GM19324 (cell line): ENCODE measurements around the gene CAPNS1.

Experiments
- ATAC-seq: cut with Tn5 transposase; IDR thresholded peaks from one replicate; pipeline ENCODE4 v1.9.1; 2021; ENCODE audit warnings: mild to moderate bottlenecking, moderate library complexity; ENCODE audit not compliant: unreplicated experiment, low FRiP score

CAPNS1 gene

DNA sequence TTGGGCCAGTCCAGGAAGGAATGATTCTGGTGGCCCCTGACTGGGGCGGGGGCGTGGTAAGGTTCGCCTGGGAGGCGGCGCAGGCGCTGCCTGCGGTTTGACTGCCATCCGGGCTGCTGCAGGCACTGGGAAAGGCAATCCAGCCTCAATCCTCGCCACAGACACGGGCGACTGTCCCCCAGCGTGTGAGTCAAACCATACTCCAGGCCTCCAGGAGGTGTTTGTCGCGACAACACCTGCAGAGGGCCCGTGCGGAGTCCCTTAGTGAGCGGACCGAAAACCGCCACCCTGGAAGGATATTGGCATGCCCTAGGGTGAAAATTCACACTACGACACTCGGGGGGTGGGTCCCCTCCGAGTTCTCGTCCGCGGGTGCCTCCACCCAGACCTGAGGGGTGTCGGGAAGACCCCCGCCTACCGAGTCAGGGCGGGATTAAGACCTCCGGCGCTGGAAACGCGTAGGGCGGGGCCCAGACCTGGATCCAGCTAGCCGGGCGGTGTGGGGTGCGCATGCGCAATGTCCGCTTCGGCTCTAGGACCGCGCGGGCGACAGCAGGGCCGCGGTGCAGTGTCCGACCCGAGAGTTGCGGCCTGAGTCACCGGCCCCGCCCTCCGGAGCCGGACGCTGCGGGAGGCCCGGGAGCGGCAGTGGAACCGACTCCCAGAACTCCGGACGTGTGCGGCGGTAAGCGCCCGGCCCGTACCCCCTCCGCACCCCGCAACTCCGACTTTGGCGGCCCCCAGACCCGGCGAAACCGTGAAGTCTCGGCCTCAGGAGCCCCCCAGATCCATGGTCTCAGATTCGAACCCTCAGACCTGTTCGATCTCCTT is at the start of gene CAPNS1:
Gene CAPNS1, plus strand, starts transcription at position 594 of the 831 bp plus-strand sequence. CDS start 946 bp downstream, outside the sequence.
- peak; percentile 85 for ATAC-seq

DNA sequence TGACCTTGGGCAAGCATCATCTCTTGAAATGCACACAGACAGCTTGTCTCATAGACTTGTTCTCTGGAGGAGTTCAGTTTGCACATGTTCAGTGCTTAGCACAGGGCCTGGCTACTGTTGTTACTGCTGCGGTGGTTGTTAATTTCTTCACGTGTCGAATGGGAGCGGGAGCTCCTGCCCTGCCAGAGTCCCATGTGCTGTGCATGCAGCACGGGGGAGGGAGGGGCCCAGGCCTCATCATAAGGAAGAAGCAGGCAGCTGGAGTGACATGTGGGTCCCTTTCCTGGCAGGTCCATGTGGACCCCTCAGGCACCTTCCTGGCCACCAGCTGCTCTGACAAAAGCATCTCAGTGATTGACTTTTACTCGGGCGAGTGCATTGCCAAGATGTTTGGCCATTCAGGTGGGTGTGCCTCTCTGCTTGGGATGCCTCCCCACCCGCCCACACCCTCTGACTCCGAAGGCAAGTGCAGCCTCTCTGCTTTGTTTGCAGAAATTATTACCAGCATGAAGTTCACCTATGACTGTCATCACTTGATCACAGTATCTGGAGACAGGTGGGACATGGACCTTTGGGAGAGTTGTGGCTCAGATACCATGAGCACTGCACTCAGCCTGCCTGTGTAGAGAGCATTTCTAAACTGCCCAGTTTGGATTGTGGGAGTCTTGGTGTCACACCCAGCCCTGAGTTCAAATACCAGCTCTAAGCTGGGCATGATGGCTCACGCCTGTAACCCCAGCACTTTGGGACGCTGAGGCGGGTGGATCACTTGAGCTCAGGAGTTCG is 48.8 kb upstream of the CAPNS1 start:
- no peak for ATAC-seq

DNA sequence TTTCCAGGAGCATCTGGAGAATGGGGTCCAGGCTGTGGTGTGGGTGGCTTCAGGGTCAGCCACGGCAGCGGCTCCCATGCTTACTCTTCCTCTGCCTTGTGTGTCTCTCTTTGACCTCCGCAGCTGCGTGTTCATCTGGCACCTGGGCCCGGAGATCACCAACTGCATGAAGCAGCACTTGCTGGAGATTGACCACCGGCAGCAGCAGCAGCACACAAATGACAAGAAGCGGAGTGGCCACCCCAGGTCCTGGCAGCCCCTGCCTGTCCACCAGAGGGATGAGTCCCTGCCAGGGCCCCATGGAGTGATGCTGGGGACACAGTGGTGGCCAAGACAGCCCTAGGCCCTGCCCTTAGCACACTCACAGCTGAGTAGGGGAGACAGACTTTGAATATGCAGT is 47.3 kb upstream of the CAPNS1 start:
- no peak for ATAC-seq

DNA sequence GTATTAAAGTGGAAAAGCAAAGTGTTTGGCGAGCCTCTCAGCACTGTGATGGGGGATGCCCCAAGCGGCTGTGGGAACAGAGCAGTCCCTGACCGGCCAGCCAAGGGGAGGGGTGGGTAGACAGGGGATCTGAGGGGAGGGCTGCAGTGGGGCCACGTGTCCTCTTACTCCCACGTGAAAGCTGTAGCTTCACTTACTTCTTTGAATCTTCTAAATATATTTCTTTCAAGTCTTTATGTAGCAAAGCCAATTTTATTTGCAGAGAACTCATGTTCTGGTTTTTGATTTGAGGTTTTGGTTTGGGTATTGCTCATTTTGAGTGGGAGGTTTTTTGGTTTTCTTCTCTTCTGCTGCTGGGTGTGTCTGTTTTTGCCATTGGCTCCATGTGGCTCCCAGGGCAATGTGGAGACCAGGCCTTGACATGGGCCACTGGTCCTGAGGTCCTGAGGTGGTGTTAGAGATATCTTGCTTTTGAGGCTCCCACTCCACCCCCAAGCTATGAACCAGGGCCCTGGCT is 46.7 kb upstream of the CAPNS1 start:
- ATAC-seq = no peak

DNA sequence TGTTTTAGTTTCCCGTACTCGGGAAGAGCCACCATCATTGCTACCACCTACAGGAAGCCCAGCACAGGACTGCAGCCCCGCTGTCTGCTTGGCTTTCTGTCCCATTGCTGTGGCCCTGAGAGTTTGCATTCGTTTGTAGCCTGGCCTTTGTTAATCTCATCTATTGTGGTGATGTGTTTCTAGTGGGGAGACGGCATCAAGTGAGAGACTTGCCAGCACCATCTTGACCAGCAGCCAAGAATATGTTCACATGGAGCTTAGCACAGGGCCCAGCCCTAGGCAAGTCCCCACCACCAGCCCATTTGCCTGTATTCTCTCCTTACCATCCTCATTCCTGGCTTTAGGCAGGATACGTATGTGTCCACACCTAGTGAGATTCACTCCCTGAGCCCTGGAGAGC is 46.2 kb upstream of the CAPNS1 start:
- no peak for ATAC-seq

DNA sequence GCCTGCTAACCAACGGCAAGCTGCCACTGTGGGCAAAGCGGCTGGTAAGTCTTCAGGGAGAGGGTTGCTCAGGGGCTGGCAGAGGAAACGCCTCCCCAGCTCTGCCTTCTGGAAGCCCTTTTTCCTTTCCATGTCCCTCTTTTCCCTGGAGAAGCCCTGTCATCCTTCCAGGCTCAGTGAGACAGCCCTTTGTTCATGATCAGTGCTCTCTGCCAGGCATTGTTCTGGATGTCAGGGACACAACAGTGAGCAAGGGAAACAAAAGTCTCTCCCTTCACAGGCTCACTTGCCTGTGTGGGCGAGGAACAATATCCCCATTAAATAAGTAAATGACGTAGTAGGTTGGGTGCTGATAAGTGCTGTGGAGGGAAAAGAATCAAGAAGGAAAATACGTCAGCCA is 42.8 kb upstream of the CAPNS1 start:
- ATAC-seq = no peak

DNA sequence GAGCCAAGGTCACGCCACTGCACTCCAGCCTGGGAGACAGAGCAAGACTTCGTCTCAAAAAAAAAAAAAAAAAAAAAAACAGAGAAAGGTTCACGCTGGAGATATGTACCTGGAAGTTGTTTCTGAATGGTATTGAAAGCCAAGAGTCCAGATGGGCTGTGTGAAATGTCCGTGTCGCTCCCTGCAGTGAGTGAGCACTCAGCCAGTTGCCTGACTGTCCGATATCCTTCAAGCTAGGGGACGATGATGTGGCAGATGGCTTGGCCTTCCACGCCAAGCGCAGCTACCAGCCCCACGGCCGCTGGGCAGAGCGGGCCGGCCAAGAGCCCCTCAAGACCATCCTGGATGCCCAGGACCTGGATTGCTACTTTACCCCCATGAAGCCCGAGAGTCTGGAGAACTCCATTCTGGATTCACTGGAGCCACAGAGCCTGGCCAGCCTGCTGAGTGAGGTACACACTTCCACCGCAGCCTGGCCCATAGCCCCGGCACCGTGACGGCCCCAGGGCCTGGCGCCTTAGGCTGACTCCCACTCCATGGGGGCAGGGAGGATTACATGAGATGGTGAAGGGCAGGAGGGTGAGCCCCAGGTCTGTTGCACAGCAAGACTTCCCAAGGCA is 40.6 kb upstream of the CAPNS1 start:
- ATAC-seq = no peak

DNA sequence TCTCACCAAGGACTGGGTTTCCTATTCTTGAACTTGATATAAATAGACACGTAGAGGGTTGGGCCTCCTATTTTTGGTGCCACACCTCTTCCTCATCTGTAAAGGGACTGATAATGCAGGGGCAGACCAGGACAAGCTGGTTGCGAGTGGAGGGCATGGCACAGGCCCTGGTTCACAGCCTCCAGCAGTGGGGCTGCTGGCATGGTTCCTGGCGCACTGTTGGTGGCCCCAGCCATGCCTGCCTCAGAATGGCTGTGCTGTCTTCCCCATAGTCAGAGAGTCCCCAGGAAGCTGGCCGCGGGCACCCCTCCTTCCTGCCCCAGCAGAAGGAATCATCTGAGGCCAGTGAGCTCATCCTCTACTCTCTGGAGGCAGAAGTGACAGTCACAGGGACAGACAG is 39.4 kb upstream of the CAPNS1 start:
- ATAC-seq = no peak

DNA sequence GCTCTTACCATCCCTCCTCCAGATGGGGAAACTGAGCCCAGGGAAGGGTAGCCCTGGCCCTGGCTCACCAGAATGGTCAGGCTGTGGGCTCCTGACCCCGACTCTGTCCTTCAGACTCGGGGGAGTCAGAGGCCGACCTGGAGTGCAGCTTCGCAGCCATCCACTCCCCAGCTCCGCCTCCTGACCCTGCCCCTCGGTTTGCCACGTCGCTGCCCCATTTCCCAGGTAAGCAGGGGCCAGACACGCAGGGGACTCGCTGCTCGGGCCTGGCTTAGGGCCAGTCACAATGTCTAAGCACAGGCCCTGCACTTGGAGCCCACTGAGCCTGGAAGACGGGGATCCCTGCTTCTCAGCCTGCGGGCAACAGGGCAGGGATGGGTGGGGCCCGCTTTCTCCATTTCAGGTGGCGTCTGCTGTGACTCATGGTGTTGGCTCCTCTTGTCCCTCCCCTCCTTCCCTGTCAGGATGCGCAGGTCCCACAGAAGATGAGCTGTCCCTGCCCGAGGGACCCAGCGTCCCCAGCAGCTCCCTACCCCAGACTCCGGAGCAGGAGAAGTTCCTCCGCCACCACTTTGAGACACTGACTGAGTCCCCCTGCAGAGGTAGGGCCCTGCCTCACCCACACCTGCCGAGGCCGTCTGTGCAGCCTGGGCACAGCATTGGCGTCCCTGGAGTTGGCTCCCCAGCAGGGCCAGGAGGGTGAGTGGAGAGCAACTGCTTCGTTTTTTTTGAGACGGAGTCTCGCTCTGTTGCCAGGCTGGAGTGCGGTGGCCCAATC is 38.1 kb upstream of the CAPNS1 start:
- ATAC-seq = no peak

DNA sequence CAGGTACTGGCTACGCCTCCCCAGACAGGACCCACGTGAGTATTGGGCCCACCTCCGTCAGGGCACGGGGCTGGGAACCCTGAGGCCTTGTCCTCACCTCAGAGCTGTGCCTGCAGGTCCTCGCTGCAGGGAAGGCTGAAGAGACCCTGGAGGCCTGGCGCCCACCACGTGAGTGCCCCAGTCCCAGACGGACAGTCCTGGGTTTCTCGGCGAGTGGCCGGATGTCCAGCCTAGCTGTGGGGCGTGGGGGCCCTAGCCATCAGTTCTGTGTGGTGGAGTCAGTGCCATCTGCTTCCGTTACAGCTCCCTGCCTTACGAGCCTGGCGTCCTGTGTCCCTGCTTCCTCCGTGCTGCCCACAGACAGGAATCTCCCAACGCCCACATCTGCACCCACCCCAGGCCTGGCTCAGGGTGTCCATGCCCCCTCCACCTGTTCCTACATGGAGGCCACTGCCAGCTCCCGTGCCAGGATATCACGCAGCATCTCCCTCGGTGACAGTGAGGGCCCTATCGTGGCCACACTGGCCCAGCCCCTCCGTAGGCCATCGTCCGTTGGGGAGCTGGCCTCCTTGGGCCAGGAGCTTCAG is 36.7 kb upstream of the CAPNS1 start:
- no peak for ATAC-seq

DNA sequence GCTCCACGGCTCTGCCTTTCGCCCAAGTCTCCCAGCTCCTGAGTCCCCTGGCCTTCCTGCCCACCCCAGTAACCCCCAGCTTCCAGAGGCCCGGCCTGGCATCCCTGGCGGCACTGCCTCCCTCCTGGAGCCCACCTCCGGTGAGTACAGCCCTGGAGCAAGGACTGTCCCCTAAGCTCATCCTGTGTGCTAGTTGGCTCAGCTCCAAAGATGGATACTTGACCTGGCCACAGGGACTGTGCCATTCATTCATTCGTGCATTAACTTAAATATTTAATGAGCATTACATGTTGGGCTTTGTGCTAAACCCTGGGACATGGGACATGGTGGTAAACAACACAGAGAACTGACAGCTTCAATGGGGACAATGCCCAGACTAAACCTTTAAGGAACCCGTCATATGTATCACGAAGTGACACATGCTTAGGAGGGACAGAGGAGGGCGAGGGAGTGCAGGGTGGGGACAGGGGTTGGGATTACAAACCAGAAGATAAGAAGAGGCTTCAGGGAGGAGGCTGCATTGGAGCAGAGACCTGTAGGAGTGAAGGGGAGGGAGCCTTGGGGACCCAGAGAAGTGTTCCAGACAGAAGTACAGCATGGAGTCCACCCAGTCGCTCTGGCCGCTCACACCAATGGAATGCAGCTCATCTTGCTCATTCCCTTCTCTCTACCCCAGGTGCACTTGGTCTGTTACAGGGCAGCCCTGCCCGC is 35.9 kb upstream of the CAPNS1 start:
- no peak for ATAC-seq

DNA sequence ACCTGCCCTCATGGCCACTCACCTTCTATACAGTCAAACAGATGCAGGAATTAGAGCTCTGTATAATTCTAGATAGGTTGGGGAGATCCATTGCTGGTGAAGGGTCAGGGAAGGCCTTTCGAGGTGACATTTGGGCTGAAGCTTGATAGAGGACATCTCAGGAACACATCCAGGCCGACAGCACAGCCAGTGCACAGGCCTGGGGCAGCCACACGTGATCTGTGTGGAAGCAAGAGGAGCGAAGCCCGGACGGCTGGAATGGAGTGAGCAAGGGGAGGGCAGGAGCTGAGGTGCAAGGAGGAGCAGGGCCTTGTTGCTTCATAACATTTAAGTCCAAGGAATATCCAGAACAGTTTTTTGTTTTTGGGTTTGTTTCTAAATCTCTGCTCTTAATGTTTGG is 33.4 kb upstream of the CAPNS1 start:
- no peak for ATAC-seq

DNA sequence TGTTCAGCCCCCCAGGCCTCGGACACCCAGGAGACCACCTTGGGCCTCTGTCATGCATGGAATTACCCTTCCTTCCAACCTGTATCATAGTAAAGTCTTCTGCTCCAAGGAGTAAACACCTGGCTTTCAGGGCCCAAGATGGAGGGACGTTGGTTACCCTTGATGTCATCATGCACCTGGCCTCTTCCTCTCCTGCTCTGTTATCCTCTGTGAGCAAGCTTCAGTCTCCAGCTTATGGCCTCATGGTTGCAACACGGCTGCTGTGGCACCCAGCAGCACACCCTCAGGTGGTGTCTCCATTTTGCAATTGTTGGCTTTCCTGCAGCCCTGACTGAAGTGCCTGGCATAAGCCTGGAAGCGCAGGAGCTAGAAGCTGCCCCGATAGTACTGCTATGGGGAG is 32.9 kb upstream of the CAPNS1 start:
- no peak for ATAC-seq

DNA sequence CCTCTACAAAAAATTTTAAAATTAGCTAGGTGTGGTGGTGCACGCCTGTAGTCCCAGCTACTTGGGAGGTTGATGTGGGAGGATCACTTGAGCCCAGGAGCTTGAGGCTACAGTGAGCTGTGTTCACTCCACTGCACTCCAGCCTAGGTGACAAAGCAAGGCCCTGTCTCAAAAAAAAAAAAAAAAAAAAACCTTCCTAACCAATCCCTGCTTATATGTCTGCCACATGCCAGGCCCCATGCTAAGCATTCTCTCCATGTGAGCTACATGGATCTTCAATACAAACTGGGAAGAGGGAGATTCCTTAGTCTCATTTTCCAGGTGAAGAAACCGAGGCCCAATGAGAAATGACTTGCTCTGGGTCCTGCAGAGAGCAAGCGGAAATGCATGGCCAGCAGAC is 31.2 kb upstream of the CAPNS1 start:
- no peak for ATAC-seq

DNA sequence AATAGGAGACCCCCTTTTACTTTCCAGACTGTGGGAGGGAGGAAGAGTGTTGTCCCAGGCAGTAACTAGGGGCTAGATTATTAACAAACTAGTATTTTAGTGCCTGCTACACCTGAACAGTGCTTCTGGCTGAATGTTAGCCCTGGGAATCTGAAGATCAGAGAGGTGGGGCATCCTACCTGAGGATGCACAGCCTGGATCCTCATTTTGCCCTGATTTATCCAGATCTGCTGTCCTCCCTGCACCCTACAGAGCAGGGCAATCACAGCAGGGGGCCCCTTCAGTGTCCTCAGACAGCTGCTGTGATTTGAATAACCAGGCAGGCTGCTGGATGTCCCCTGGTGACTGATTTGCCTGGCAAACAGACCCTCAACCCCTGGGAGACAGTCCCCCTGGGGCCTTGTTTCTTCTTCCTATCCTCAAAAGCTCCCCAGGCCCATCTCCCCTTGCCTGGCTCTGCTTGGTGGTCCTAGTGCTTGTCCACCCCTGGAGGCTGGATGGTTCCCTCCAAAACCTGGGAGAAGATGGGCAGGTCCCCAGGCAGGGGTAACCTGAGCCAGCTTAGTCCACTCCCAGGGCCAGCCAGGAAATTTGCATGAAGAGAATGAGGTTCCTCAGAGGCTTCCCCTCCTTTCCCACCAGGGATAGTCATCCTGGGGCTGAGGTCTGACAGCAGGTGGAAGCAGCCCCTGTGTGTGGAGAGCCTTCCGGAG is 29.2 kb upstream of the CAPNS1 start, which contains the start of gene OVOL3:
Gene OVOL3, plus strand, starts transcription at position 657 of the 713 bp plus-strand sequence. CDS start 60 bp downstream, outside the sequence.
- ATAC-seq = no peak

DNA sequence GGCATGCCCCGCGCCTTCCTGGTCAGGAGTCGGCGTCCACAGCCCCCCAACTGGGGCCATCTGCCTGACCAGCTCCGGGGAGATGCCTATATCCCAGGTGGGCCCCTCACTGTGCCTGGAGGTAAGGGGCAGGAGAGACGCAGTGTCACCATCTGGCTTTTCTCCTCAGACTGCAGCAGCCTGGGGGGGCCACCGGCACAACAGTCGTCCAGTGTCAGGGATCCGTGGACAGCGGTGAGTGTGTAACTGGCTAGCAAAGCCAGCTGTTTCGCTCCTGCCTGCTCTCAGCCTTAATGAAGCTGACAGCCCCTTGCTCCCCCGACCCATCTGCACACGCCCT is 28.7 kb upstream of the CAPNS1 start:
- no peak for ATAC-seq

DNA sequence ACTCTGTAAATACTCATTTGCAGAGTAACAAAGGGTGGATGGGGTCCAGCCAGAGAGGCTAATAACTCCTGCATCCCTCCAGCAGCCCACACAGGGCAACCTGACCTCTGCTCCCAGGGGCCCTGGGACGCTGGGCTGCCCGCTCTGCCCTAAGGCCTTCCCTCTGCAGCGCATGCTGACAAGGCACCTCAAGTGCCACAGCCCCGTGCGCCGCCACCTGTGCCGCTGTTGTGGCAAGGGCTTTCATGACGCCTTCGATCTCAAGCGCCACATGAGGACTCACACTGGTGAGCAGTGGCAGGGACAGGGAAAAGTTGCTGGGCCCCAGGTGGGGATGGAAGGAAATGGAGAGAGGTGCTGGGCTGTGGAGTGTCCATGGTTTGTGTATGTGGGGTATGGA is 27.2 kb upstream of the CAPNS1 start:
- no peak for ATAC-seq

DNA sequence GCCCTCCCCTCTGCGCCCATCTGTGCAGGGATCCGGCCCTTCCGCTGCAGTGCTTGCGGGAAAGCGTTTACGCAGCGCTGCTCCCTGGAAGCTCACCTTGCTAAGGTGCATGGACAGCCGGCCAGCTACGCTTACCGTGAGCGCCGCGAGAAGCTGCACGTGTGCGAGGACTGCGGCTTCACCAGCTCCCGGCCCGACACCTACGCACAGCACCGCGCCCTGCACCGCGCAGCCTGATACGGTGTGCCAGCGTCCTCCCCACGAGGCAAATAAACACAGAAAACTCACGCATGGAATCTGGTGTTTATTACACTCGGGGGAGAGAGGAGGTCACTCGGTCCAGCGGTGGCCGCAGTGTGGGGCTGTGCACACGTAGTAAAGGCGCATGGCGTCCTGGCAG is 26.4 kb upstream of the CAPNS1 start:
- ATAC-seq = no peak
